Neural crest cell (in vitro differentiated cells): Measurements from ENCODE around the gene AUTS2. TPM values are rescaled to one million over a fixed set of nuclear protein-coding genes. Genes with fewer than 3 reads are reported as not detected.

Experiments used
- DNase-seq: peaks from one replicate; pipeline ENCODE4 v3.0.0; 2021; ENCODE audit warnings: low read depth, mixed read lengths, low spot score
- H3K27ac Mint-ChIP-seq: one replicate; pipeline ENCODE4 v1.8.0; 2021; ENCODE audit warnings: mild to moderate bottlenecking, mixed read lengths; ENCODE audit not compliant: unreplicated experiment
- H3K27me3 Mint-ChIP-seq: 2 replicates; pipeline ENCODE4 v1.8.0; 2021; ENCODE audit warnings: low read depth, mild to moderate bottlenecking, mixed read lengths
- H3K36me3 Mint-ChIP-seq: 2 replicates; pipeline ENCODE4 v1.8.0; 2021; ENCODE audit warnings: low read depth, mild to moderate bottlenecking, mixed read lengths
- H3K4me1 Mint-ChIP-seq: 2 replicates; pipeline ENCODE4 v1.8.0; 2021; ENCODE audit warnings: mixed read lengths
- H3K4me3 Mint-ChIP-seq: one replicate; pipeline ENCODE4 v1.8.0; 2021; ENCODE audit warnings: mild to moderate bottlenecking, mixed read lengths
- H3K9me3 Mint-ChIP-seq: 2 replicates; pipeline ENCODE4 v1.8.0; 2021; ENCODE audit warnings: mixed read lengths
- CTCF ChIP-seq: fragments of 200-600 bp; sonication (generic); conservative IDR thresholded peaks from 2 replicates; pipeline ENCODE4 v1.5.0; 2021; ENCODE audit warnings: antibody characterized with exemption, mild to moderate bottlenecking
- total RNA-seq: library from RNA; stranded (reverse); gene quantifications from 2 replicates; pipeline ENCODE4 v1.2.1, GENCODE V29; 2021

The AUTS2 gene
- total RNA-seq, 1 donor from 2014 or later, result 152 TPM

- no peaks in the 10 kb centered on the region for H3K27me3 Mint-ChIP-seq
- H3K9me3 Mint-ChIP-seq, result no peaks in the 10 kb centered on the region
- no peaks in the 10 kb centered on the region for H3K36me3 Mint-ChIP-seq
- H3K4me3 Mint-ChIP-seq, result no peak overlapping the region
- no peak for TF ChIP-seq CTCF
- no peak overlapping the region for H3K27ac Mint-ChIP-seq
- peaks cover 41% of the 10 kb centered on the region for H3K4me1 Mint-ChIP-seq
- no peak for DNase-seq
These were observed 101.7 kb downstream of the AUTS2 start for GRCh38 chr7:69699931-69700330.

GRCh38 chr7:69700331-69700730 lies 102.1 kb downstream of the AUTS2 start:
- Mint-ChIP-seq H3K4me3 (no peak overlapping the region), H3K27me3 (no peaks in the 10 kb centered on the region), H3K36me3 (no peaks in the 10 kb centered on the region), H3K27ac (no peak overlapping the region), H3K9me3 (no peaks in the 10 kb centered on the region), H3K4me1 (peaks cover 41% of the 10 kb centered on the region)
- TF ChIP-seq CTCF, result no peak
- no peak for DNase-seq

- no peaks in the 10 kb centered on the region for H3K27me3 Mint-ChIP-seq
- no peak for TF ChIP-seq CTCF
- no peak overlapping the region for H3K4me3 Mint-ChIP-seq
- H3K36me3 Mint-ChIP-seq, result no peaks in the 10 kb centered on the region
- no peaks in the 10 kb centered on the region for H3K9me3 Mint-ChIP-seq
- no peak overlapping the region for H3K27ac Mint-ChIP-seq
- H3K4me1 Mint-ChIP-seq, result peaks cover 40% of the 10 kb centered on the region
- DNase-seq, result no peak
These were observed 103.0 kb downstream of the AUTS2 start for GRCh38 chr7:69701288-69701687.

GRCh38 chr7:69702357-69702756 lies 104.1 kb downstream of the AUTS2 start:
- no peak overlapping the region for H3K4me3 Mint-ChIP-seq
- H3K27me3 Mint-ChIP-seq, result no peaks in the 10 kb centered on the region
- H3K9me3 Mint-ChIP-seq, result no peaks in the 10 kb centered on the region
- TF ChIP-seq CTCF, result no peak
- peaks cover 39% of the 10 kb centered on the region for H3K4me1 Mint-ChIP-seq
- DNase-seq, result no peak
- H3K27ac Mint-ChIP-seq, result no peak overlapping the region
- no peaks in the 10 kb centered on the region for H3K36me3 Mint-ChIP-seq

- no peaks in the 10 kb centered on the region for H3K36me3 Mint-ChIP-seq
- no peaks in the 10 kb centered on the region for H3K27me3 Mint-ChIP-seq
- H3K4me3 Mint-ChIP-seq, result no peak overlapping the region
- no peaks in the 10 kb centered on the region for H3K9me3 Mint-ChIP-seq
- peaks cover 40% of the 10 kb centered on the region for H3K4me1 Mint-ChIP-seq
- no peak for TF ChIP-seq CTCF
- no peak for DNase-seq
- H3K27ac Mint-ChIP-seq, result no peak overlapping the region
These were observed 104.8 kb downstream of the AUTS2 start for GRCh38 chr7:69703099-69703498.

- Mint-ChIP-seq H3K4me3 (no peak overlapping the region), H3K9me3 (no peaks in the 10 kb centered on the region), H3K27me3 (no peaks in the 10 kb centered on the region), H3K4me1 (peaks cover 54% of the 10 kb centered on the region), H3K27ac (no peak overlapping the region), H3K36me3 (no peaks in the 10 kb centered on the region)
- TF ChIP-seq CTCF, result no peak
- no peak for DNase-seq
These were observed 107.8 kb downstream of the AUTS2 start for GRCh38 chr7:69706070-69706469.
